Measurements from ENCODE around the gene CPEB2. TPM values are rescaled to one million over a fixed set of nuclear protein-coding genes. Genes with fewer than 3 reads are reported as not detected.

The CPEB2 gene
- total and polyA plus RNA-seq, 9 of the 15 experiments (the other 6 are each of a cell fraction or from before 2014, with no cell fraction given) = 0.39 to 3.0 (median 1.4) TPM

GRCh38 chr4:15065516-15065915 is 63.2 kb downstream of the CPEB2 start:
- Histone ChIP-seq H3K9ac (ENCODE audit: insufficient read depth in 1 of 2, low read depth in 2 of 2, low read length in 2 of 2) (no peak overlapping the region), H3K79me2 (ENCODE audit: control insufficient read depth, insufficient read depth, low read length) (no peaks in the 10 kb centered on the region), H3K4me1 (replicated peaks in 1 of 2; ENCODE audit: control insufficient read depth in 2 of 2, insufficient read depth in 2 of 2, low read length in 2 of 2) (no peaks in the 10 kb centered on the region), H2AFZ (ENCODE audit: low read depth, low read length) (no peak overlapping the region), H3K36me3 (ENCODE audit: control insufficient read depth, insufficient read depth, low read length) (peaks cover 13% of the 10 kb centered on the region; the same call in 1 of the 3 replicates), H3K4me3 (no peak overlapping the region), H4K20me1 (replicated peaks; ENCODE audit: control insufficient read depth, insufficient read depth, low read length) (no peaks in the 10 kb centered on the region), H3K27me3 (ENCODE audit: control insufficient read depth in 2 of 2, insufficient read depth in 2 of 2, low read length in 2 of 2) (no peaks in the 10 kb centered on the region), H3K4me2 (ENCODE audit: insufficient read depth, low read length) (no peak overlapping the region), H3K9me1 (ENCODE audit: control insufficient read depth, insufficient read depth, low read length) (no peaks in the 10 kb centered on the region), H3K27ac (ENCODE audit: extremely low read depth, low read depth, low read length) (no peak overlapping the region), H3K9me3 (replicated peaks; ENCODE audit: control insufficient read depth, insufficient read depth, low read depth, low read length) (no peaks in the 10 kb centered on the region)
- no TSS peak for BruUV-seq (replicated peaks)
- ChIA-PET POLR2A (interaction anchor here (0.8 to 1.2 kb wide), 2 partner anchors 8 to 9 kb away, joined by 3 to 4 read pairs; no protein-coding TSS in a partner anchor), CTCF (ENCODE audit: low intra/inter-chr PET ratio) (no interaction called here)
- FAIRE-seq = no peak
- DNase-seq (ENCODE audit: extremely low read depth in 1 of 4, low spot score in 3 of 4) = no peak
- intact Hi-C loops (cut with micrococcal nuclease) = no loop called here
- in situ Hi-C loops (cut with MboI) = no loop called here
- 71% methylated on average over 5 of the region's 5 CpGs for WGBS (ENCODE audit: insufficient coverage, low coverage, missing lambda C conversion rate)
- peak; percentile 40 for TF ChIP-seq RBM25 (IDR thresholded peaks at IDR 0.05; ENCODE audit: low read depth, low read length, severe bottlenecking)
- no peak for TF ChIP-seq THAP7 (CRISPR knock-in tag; IDR thresholded peaks at IDR 0.05)
- no peak for ATAC-seq

GRCh38 chr4:15066140-15066539 is 63.9 kb downstream of the CPEB2 start:
- H3K36me3 ChIP-seq (ENCODE audit: control insufficient read depth, insufficient read depth, low read length) = peaks cover 13% of the 10 kb centered on the region; the same call in 1 of the 3 replicates
- POLR2A ChIA-PET = interaction anchor here (0.8 to 1.2 kb wide), 2 partner anchors 8 to 9 kb away, joined by 3 to 4 read pairs; no protein-coding TSS in a partner anchor
- WGBS (ENCODE audit: insufficient coverage, low coverage, missing lambda C conversion rate) = 89% methylated on average over 7 of the region's 7 CpGs
- no peak for TF ChIP-seq TAF7 (tag; IDR thresholded peaks at IDR 0.05)
- no peak for TF ChIP-seq POLR2B (IDR thresholded peaks at IDR 0.05; ENCODE audit: low read depth, partially characterized antibody)
- TF ChIP-seq BCOR (IDR thresholded peaks at IDR 0.05) = no peak
- TF ChIP-seq ZNF445 (CRISPR knock-in tag; IDR thresholded peaks at IDR 0.05; ENCODE audit: low read depth) = no peak
- TF ChIP-seq ZNF778 (CRISPR knock-in tag; IDR thresholded peaks at IDR 0.05) = no peak
- no peak for TF ChIP-seq RBM17 (IDR thresholded peaks at IDR 0.05; ENCODE audit: borderline replicate concordance, low read depth, low read length)
- no peak for TF ChIP-seq POLR2G (IDR thresholded peaks at IDR 0.05; ENCODE audit: low read depth, low read length)
- TF ChIP-seq ZNF449 (CRISPR knock-in tag; IDR thresholded peaks at IDR 0.05) = no peak
- TF ChIP-seq ZNF764 (CRISPR knock-in tag; IDR thresholded peaks at IDR 0.05; ENCODE audit: low read depth) = no peak

More at GRCh38 chr4:15066140-15066539, 63.9 kb downstream of the CPEB2 start:
- H3K9me3 ChIP-seq (replicated peaks; ENCODE audit: control insufficient read depth, insufficient read depth, low read depth, low read length) = no peaks in the 10 kb centered on the region
- FAIRE-seq (no peak), ATAC-seq (no peak), DNase-seq (ENCODE audit: extremely low read depth in 1 of 4, low spot score in 3 of 4) (no peak)
- no peaks in the 10 kb centered on the region for H4K20me1 ChIP-seq (replicated peaks; ENCODE audit: control insufficient read depth, insufficient read depth, low read length)
- H3K4me2 ChIP-seq (ENCODE audit: insufficient read depth, low read length) = no peak overlapping the region
- H3K79me2 ChIP-seq (ENCODE audit: control insufficient read depth, insufficient read depth, low read length) = no peaks in the 10 kb centered on the region
- H3K27ac ChIP-seq (ENCODE audit: extremely low read depth, low read depth, low read length) = no peak overlapping the region
- H3K4me1 ChIP-seq (replicated peaks in 1 of 2; ENCODE audit: control insufficient read depth in 2 of 2, insufficient read depth in 2 of 2, low read length in 2 of 2) = no peaks in the 10 kb centered on the region
- intact Hi-C loops (cut with micrococcal nuclease) = no loop called here
- in situ Hi-C loops (cut with MboI) = no loop called here
- H3K27me3 ChIP-seq (ENCODE audit: control insufficient read depth in 2 of 2, insufficient read depth in 2 of 2, low read length in 2 of 2) = no peaks in the 10 kb centered on the region
- no peak overlapping the region for H3K9ac ChIP-seq (ENCODE audit: insufficient read depth in 1 of 2, low read depth in 2 of 2, low read length in 2 of 2)
- BruUV-seq (replicated peaks) = no TSS peak
- CTCF ChIA-PET (ENCODE audit: low intra/inter-chr PET ratio) = no interaction called here
- no peak overlapping the region for H3K4me3 ChIP-seq
- no peaks in the 10 kb centered on the region for H3K9me1 ChIP-seq (ENCODE audit: control insufficient read depth, insufficient read depth, low read length)
- no peak overlapping the region for H2AFZ ChIP-seq (ENCODE audit: low read depth, low read length)
